Transverse colon (tissue), 4 donors: ENCODE data around the gene CFAP46. TPM values are rescaled to one million over a fixed set of nuclear protein-coding genes. Genes with fewer than 3 reads are reported as not detected.
"Not testable (repeated sequence)": the region's sequence is repeated elsewhere in the genome, so short reads cannot be mapped to it uniquely, and the experiment has no call there.

Experiments
- DNase-seq: peaks from one replicate; pipeline ENCODE4 v3.0.0-alpha.2; 2019
- H3K27ac ChIP-seq, 4 donors: fragments of 200-600 bp; sonication (generic); 2 replicates each; pipeline ENCODE4 v1.5.1; 2016 to 2018; ENCODE audit warnings: inconsistent platforms in 4 of 4
- H3K27me3 ChIP-seq: fragments of 200-600 bp; sonication (generic); 2 replicates; pipeline ENCODE4 v1.5.1; 2017; ENCODE audit warnings: inconsistent platforms
- H3K36me3 ChIP-seq, 4 donors: fragments of 200-600 bp; sonication (generic); 2 replicates each; pipeline ENCODE4 v1.5.1; 2017 to 2019; ENCODE audit warnings: inconsistent platforms in 4 of 4
- H3K4me1 ChIP-seq, 4 donors: fragments of 200-600 bp; sonication (generic); 2 replicates each; pipeline ENCODE4 v1.5.1; 2017 to 2020; ENCODE audit warnings: inconsistent platforms in 4 of 4
- H3K4me3 ChIP-seq, 4 donors: fragments of 200-600 bp; sonication (generic); 1 replicate in 1 of 4; 2 replicates in 3 of 4; pipeline versions ENCODE4 v1.5.1 to v1.6.1; 2017 to 2019; ENCODE audit warnings: inconsistent platforms in 4 of 4
- H3K9me3 ChIP-seq, 2 donors: fragments of 200-600 bp; sonication (generic); 2 replicates each; pipeline ENCODE4 v1.5.1; 2017 to 2019; ENCODE audit warnings: inconsistent platforms in 2 of 2
- EP300 ChIP-seq: sonication (generic); formaldehyde crosslinking; IDR thresholded peaks from one replicate; pipeline ENCODE4 v1.6.1; 2017; ENCODE audit warnings: antibody characterized with exemption, low read depth
- POLR2A ChIP-seq: fragments of 450-650 bp; IDR thresholded peaks from one replicate; pipeline ENCODE4 v1.6.1; 2016; ENCODE audit warnings: antibody characterized with exemption, mild to moderate bottlenecking, moderate library complexity
- POLR2AphosphoS5 ChIP-seq, 3 donors: sonication (generic); formaldehyde crosslinking; IDR thresholded peaks; one replicate each; pipeline ENCODE4 v1.6.1; 2016; ENCODE audit warnings: antibody characterized with exemption in 3 of 3
- WGBS, 2 donors: methylation state at CpG; one replicate each; pipeline ENCODE4 v1.1.5; 2018; ENCODE audit warnings: low coverage in 1 of 2; 5-methylcytosine and 5-hydroxymethylcytosine counted together
- in situ Hi-C, 4 donors: fragments of 200-750 bp; cut with MboI; loops; one replicate each; pipeline versions ENCODE4 v1.15.0 to v1.15.1; 2017; ENCODE audit warnings: low sequenced_read_pairs in 3 of 4, low pct_ligation_motif_present in 1 of 4, low pct_unique_long_range_greater_than_20kb in 1 of 4
- intact Hi-C: fragments of 100-400 bp; cut with DNase I; formaldehyde crosslinking; loops from one replicate; pipeline ENCODE4 v1.15.1; 2023; ENCODE audit warnings: low total_unique reads
- total RNA-seq, 4 donors: library from RNA; depleted of rRNA; stranded (reverse); fragments of >200 nt; gene quantifications; one replicate each; pipeline ENCODE4 v1.1.0, GENCODE V29; 2016
- TF ChIP-seq, protein P1 (sequence below), 5 experiments: fragments of 200-600 bp in 3 of 5; fragments of 450-650 bp in 2 of 5; sonication (generic) in 3 of 5; IDR thresholded peaks; 1 replicate in 2 of 5; 2 replicates in 3 of 5; pipeline ENCODE4 v1.5.1; 2016 to 2017; ENCODE audit warnings: antibody characterized with exemption in 5 of 5, inconsistent platforms in 3 of 5, mild to moderate bottlenecking in 2 of 5, moderate library complexity in 1 of 5

Gene CFAP46
- total RNA-seq, 4 donors from 2014 or later, result not detected

DNA sequence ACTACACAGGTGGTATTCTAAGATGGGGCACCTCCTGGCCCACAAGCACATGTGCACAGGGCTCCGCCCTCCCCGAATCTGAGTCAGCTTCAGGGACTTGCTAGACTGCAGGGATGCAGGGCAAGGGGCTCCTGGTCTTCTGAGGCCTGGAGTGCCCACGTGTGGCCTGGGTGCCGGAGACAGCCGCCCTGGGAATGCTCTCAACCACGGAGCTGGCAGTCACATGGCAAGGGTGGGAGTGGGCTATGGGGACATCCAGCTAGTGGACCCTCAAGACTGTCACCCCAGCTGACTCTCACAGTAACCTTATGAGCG, 42.7 kb downstream of the CFAP46 start:
- Histone ChIP-seq H3K9me3 (no peaks in the 10 kb centered on the region), H3K36me3 (no peaks in the 10 kb centered on the region), H3K27me3 (peaks cover 3% of the 10 kb centered on the region), H3K27ac (no peak overlapping the region), H3K4me3 (no peak overlapping the region), H3K4me1 (no peaks in the 10 kb centered on the region)
- DNase-seq, result no peak
- intact Hi-C loops (no loop called here), in situ Hi-C loops (no loop called here)
- WGBS, 2 donors, result 79% methylated on average over 7 of the region's 7 CpGs; no CpG with 5 or more reads in 1 of the 2 donors
- TF ChIP-seq POLR2A, result no peak
- TF ChIP-seq, protein P1, sequence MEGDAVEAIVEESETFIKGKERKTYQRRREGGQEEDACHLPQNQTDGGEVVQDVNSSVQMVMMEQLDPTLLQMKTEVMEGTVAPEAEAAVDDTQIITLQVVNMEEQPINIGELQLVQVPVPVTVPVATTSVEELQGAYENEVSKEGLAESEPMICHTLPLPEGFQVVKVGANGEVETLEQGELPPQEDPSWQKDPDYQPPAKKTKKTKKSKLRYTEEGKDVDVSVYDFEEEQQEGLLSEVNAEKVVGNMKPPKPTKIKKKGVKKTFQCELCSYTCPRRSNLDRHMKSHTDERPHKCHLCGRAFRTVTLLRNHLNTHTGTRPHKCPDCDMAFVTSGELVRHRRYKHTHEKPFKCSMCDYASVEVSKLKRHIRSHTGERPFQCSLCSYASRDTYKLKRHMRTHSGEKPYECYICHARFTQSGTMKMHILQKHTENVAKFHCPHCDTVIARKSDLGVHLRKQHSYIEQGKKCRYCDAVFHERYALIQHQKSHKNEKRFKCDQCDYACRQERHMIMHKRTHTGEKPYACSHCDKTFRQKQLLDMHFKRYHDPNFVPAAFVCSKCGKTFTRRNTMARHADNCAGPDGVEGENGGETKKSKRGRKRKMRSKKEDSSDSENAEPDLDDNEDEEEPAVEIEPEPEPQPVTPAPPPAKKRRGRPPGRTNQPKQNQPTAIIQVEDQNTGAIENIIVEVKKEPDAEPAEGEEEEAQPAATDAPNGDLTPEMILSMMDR (IDR thresholded peaks at IDR 0.05), result no peak
- no peak for TF ChIP-seq POLR2AphosphoS5 (IDR thresholded peaks at IDR 0.05)
- TF ChIP-seq EP300, result no peak

DNA sequence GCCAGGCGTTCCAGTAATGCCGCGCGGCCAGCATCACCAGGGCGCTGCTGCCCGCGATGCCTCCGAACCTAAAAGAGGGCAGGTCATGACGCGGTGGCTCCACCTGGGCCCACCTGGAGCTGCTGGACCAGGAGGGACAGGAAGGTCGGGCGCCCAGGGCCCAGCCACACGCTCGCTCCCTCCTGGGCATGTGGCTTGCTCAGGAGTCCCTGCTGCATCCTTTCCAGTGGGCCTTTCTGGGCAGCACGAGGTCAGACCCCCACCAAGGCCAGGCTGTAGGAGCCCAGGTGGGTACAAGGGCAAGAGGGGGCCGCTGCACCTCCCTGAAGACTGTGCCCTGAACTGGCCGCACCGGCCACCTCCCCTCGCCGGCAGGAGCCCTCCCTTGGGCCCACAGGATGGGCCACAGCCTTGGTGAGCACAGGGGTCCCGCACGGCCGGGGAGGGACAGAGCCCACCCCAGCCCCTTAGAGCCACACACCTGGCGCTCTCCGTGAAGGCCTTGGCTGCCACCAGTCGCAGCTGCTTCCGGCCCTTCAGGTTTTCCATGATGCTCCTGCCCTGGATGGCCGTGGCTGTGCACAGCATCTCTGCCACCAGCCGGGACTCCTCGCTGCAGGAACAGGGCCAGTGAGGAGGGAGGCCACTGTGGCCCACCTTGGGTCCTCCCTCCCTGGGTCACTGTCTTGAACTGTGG, 43.2 kb downstream of the CFAP46 start:
- 92% methylated on average over 30 of the region's 30 CpGs; no CpG with 5 or more reads in 1 of the 2 donors for WGBS, 2 donors
- in situ Hi-C loops, result no loop called here
- Histone ChIP-seq H3K4me3 (no peak overlapping the region), H3K9me3 (no peaks in the 10 kb centered on the region), H3K27me3 (peaks cover 5% of the 10 kb centered on the region), H3K36me3 (no peaks in the 10 kb centered on the region), H3K4me1 (no peaks in the 10 kb centered on the region), H3K27ac (no peak overlapping the region)
- intact Hi-C loops, result no loop called here
- TF ChIP-seq, protein P1 (IDR thresholded peaks at IDR 0.05), result no peak
- TF ChIP-seq POLR2AphosphoS5 (IDR thresholded peaks at IDR 0.05) (no peak), POLR2A (no peak), EP300 (no peak)
- no peak for DNase-seq

DNA sequence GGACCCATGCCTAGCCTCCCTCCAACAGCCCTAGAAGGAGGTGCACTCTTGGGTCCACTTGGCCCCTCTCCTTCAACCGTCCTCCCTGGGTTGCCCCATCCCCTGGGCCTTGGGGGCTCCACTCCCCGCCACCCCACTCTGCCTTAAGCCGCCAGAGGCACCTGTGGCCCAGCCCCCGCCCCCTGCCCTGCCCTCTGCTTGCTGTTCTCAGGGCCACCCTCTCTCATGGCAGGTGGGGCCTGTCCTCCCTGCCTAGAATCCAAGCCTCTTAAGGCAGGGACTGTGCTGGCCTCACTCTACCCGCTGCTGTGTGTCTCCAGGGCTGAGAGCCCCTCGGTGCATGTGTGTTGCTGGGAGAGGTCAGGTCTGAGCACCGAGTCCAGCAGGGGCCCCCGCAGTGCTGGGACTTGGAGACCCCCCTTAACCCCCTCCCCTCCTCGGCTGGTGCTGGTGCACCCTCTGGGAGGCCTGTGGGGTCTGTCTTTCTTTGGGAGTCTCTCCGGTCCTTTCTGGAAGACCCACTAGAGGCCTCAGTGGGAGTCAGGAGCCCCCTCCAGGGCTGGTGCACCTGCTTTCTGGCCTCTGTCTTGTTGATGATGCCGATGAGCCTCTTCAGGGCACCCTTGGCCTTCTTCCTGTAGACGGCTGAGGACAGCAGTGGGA, 43.8 kb downstream of the CFAP46 start:
- no peak overlapping the region for H3K4me3 ChIP-seq
- H3K27me3 ChIP-seq, result peaks cover 9% of the 10 kb centered on the region
- TF ChIP-seq EP300 (no peak), POLR2AphosphoS5 (IDR thresholded peaks at IDR 0.05) (no peak), POLR2A (no peak)
- TF ChIP-seq, protein P1 (IDR thresholded peaks at IDR 0.05), result no peak
- DNase-seq, result no peak
- no peaks in the 10 kb centered on the region for H3K4me1 ChIP-seq
- no peaks in the 10 kb centered on the region for H3K36me3 ChIP-seq
- WGBS, 2 donors, result 74 to 80% methylated on average over 1 to 11 of the region's 12 CpGs
- H3K9me3 ChIP-seq, result no peaks in the 10 kb centered on the region
- H3K27ac ChIP-seq, result no peak overlapping the region
- intact Hi-C loops (no loop called here), in situ Hi-C loops (no loop called here)

DNA sequence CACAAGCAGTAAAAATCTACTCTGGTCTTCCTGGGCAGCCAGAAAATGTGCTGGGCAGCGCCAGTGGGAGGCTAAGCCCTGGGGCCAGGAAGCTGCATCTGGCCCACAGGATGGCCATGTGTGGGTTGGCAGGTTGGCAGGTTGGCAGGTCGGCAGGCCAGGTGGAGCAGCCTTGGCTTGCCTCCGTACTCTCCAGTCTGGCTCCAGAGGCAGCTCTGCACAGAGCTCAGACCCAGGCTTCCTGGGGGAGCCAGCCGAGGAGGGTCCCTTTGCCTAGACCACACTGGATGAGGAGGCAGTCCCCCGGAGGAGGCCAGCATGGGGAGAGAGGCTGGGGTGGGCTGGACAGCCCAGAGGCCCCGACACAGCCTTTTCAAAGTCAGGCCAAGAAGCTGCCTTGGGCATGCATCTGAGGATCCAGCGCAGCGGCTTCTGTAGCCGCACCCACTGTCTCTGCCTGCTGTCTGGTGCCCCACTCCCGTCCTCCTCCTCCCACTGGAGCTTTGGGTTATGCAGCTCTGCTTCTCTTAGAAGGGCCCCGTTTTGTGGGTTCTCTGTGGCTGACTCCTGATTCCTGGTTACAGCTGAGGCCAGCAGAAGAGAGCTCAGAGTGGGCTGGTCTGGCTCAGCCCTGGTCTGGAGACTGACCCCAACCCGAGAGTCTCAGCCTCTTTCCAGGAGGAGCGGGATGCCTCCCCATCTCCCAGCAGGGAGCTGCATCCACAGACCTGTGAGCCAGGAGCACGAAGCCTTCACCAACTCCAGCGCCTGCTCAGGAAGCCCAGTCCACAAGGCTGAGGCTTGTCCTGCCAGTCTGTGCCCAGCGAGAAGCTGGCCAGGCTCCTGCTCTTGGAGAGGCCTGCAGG, 44.6 kb downstream of the CFAP46 start:
- 78% methylated on average over 16 of the region's 16 CpGs; no CpG with 5 or more reads in 1 of the 2 donors for WGBS, 2 donors
- Histone ChIP-seq H3K36me3 (no peaks in the 10 kb centered on the region), H3K9me3 (no peaks in the 10 kb centered on the region), H3K4me3 (no peak overlapping the region), H3K4me1 (no peaks in the 10 kb centered on the region), H3K27me3 (peaks cover 16% of the 10 kb centered on the region), H3K27ac (no peak overlapping the region)
- in situ Hi-C loops, result no loop called here
- TF ChIP-seq POLR2A (no peak), POLR2AphosphoS5 (IDR thresholded peaks at IDR 0.05) (no peak), EP300 (no peak)
- TF ChIP-seq, protein P1 (IDR thresholded peaks at IDR 0.05), result no peak
- intact Hi-C loops, result no loop called here
- DNase-seq, result no peak

DNA sequence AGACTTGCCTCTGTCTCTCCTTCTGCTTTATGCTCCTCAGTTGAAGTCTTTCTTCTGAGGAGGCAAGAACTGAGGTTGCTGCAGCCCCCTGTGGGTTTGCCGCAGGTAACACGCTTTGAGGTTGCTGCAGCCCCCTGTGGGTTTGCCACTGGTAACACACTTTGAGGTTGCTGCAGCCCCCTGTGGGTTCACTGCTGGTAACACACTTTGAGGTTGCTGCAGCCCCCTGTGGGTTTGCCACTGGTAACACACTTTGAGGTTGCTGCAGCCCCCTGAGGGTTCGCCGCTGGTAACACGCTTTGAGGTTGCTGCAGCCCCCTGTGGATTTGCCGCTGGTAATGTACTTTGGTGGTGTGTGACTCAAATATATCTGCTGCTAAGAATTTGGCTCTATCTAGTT, 48.6 kb downstream of the CFAP46 start:
- DNase-seq, in situ Hi-C loops, H3K36me3 ChIP-seq, intact Hi-C loops, H3K9me3 ChIP-seq, H3K4me3 ChIP-seq, H3K27ac ChIP-seq, H3K4me1 ChIP-seq: not testable (repeated sequence)
- 83% methylated on average over 6 of the region's 6 CpGs; no CpG with 5 or more reads in 1 of the 2 donors for WGBS, 2 donors
- peaks cover 43% of the 10 kb centered on the region for H3K27me3 ChIP-seq
